HEK293T (cell line): ENCODE measurements around the gene RELT.

ENCODE experiments used
- ARNT ChIP-seq: fragments of 450-650 bp; IDR thresholded peaks from 2 replicates; pipeline ENCODE4 v1.6.1; 2017; ENCODE audit warnings: mild to moderate bottlenecking
- FOXK2 ChIP-seq: fragments of 450-650 bp; IDR thresholded peaks from 2 replicates; pipeline ENCODE4 v1.6.1; 2016; ENCODE audit warnings: mild to moderate bottlenecking

- TF ChIP-seq ARNT (no peak), FOXK2 (no peak)
Observed at GRCh38 chr11:73330569-73331093, 45.6 kb upstream of the RELT start.
